ENCODE results near the gene GAS7.

GRCh38 chr17:10234033-10234432, 35.6 kb upstream of the GAS7 start:
- TF ChIP-seq CTCF (IDR thresholded peaks at IDR 0.05 in 2 of 3, conservative IDR thresholded peaks at IDR 0.05 in 1 of 3; ENCODE audit: insufficient read depth in 2 of 3, low read depth in 1 of 3, low read length in 3 of 3) (no peak), ZNF766 (CRISPR knock-in tag; conservative IDR thresholded peaks at IDR 0.05) (no peak), TBL1XR1 (IDR thresholded peaks at IDR 0.05; ENCODE audit: low read length in 2 of 2) (no peak), PML (IDR thresholded peaks at IDR 0.05; ENCODE audit: low read length) (no peak), MYNN (IDR thresholded peaks at IDR 0.05) (no peak), MYNN (CRISPR knock-in tag; IDR thresholded peaks at IDR 0.05) (no peak), ZBTB33 (CRISPR knock-in tag; IDR thresholded peaks at IDR 0.05) (no peak), ZNF184 (CRISPR knock-in tag; IDR thresholded peaks at IDR 0.05) (no peak), ZNF518B (CRISPR knock-in tag; IDR thresholded peaks at IDR 0.05) (no peak)
